ENCODE measurements around the gene CNTROB. TPM values are rescaled to one million over a fixed set of nuclear protein-coding genes. Genes with fewer than 3 reads are reported as not detected.

The CNTROB gene
- total RNA-seq, 1 experiment from 2014 or later, result 39.2 TPM

GRCh38 chr17:7972131-7972785, 40.3 kb downstream of the CNTROB start:
- TF ChIP-seq, protein P1, sequence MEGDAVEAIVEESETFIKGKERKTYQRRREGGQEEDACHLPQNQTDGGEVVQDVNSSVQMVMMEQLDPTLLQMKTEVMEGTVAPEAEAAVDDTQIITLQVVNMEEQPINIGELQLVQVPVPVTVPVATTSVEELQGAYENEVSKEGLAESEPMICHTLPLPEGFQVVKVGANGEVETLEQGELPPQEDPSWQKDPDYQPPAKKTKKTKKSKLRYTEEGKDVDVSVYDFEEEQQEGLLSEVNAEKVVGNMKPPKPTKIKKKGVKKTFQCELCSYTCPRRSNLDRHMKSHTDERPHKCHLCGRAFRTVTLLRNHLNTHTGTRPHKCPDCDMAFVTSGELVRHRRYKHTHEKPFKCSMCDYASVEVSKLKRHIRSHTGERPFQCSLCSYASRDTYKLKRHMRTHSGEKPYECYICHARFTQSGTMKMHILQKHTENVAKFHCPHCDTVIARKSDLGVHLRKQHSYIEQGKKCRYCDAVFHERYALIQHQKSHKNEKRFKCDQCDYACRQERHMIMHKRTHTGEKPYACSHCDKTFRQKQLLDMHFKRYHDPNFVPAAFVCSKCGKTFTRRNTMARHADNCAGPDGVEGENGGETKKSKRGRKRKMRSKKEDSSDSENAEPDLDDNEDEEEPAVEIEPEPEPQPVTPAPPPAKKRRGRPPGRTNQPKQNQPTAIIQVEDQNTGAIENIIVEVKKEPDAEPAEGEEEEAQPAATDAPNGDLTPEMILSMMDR (IDR thresholded peaks at IDR 0.05; ENCODE audit: unreplicated experiment), result no peak
- no peak for DNase-seq (ENCODE audit: unreplicated experiment)
- peaks cover 16% of the 10 kb centered on the region for H3K9me3 Mint-ChIP-seq (ENCODE audit: unreplicated experiment)
- intact Hi-C loops (cut with micrococcal nuclease), result no loop called here
- CTCF ChIA-PET, result interaction anchor here (0.6 to 1.9 kb wide), 11 partner anchors 10 to 590 kb away, joined by 3 to 7 read pairs (median 5); no protein-coding TSS in a partner anchor
- H3K4me3 Mint-ChIP-seq (ENCODE audit: unreplicated experiment), result no peak overlapping the region
- H3K4me1 Mint-ChIP-seq (ENCODE audit: insufficient read depth, unreplicated experiment), result no peaks in the 10 kb centered on the region
- H3K27me3 Mint-ChIP-seq (ENCODE audit: insufficient read depth, unreplicated experiment), result no peaks in the 10 kb centered on the region
- H3K27ac Mint-ChIP-seq (ENCODE audit: low read depth, unreplicated experiment), result no peak overlapping the region
- no TSS peak for BruUV-seq (replicated peaks)
- POLR2A ChIA-PET, result interaction anchor here (0.9 to 1.3 kb wide), 3 partner anchors 16 to 56 kb away, joined by 3 to 5 read pairs (median 3); partner anchors contain the start of gene RNF227
- H3K36me3 Mint-ChIP-seq (ENCODE audit: insufficient read depth, unreplicated experiment), result no peaks in the 10 kb centered on the region

- no TSS peak for BruUV-seq (replicated peaks)
- no peak for DNase-seq (ENCODE audit: unreplicated experiment)
- POLR2A ChIA-PET, result no interaction called here
- TF ChIP-seq, protein P1 (IDR thresholded peaks at IDR 0.05; ENCODE audit: unreplicated experiment), result no peak
- CTCF ChIA-PET, result interaction anchor here (0.7 kb wide), 2 partner anchors 24 to 39 kb away, joined by 3 read pairs; no protein-coding TSS in a partner anchor
- Mint-ChIP-seq H3K27ac (ENCODE audit: low read depth, unreplicated experiment) (no peak overlapping the region), H3K9me3 (ENCODE audit: unreplicated experiment) (peaks cover 16% of the 10 kb centered on the region), H3K36me3 (ENCODE audit: insufficient read depth, unreplicated experiment) (peaks cover 6% of the 10 kb centered on the region), H3K4me3 (ENCODE audit: unreplicated experiment) (no peak overlapping the region), H3K27me3 (ENCODE audit: insufficient read depth, unreplicated experiment) (no peaks in the 10 kb centered on the region), H3K4me1 (ENCODE audit: insufficient read depth, unreplicated experiment) (no peaks in the 10 kb centered on the region)
- intact Hi-C loops (cut with micrococcal nuclease), result no loop called here
Measured at GRCh38 chr17:7974638-7975131, 42.7 kb downstream of the CNTROB start.

DNA sequence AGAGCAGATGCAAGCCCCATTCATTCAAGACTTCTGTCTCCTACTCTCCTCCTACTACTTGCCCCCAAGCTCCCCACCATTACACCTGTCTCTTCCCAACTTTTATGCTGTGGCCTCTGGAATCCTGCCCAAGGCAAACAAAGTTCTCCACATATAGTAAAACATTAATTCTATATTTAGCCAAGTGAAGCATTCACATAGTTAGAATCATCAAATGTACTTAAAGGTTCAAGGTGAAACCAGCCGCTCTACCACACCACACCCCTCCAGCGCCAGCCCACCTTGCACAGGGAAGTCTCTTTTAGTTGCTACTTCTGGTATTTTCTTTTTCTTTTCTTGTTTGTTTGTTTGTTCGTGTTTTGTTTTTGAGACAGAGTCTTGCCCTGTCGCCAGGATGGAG, 45.0 kb downstream of the CNTROB start:
- BruUV-seq (replicated peaks), result no TSS peak
- ChIA-PET CTCF (interaction anchor here (1.9 kb wide), 1 partner anchor 20 kb away, joined by 6 read pairs; no protein-coding TSS in a partner anchor), POLR2A (interaction anchor here (0.7 to 1.2 kb wide), 2 partner anchors 43 to 114 kb away, joined by 3 read pairs; no protein-coding TSS in a partner anchor)
- intact Hi-C loops (cut with micrococcal nuclease), result no loop called here
- no peak overlapping the region for H3K4me3 Mint-ChIP-seq (ENCODE audit: unreplicated experiment)
- DNase-seq (ENCODE audit: unreplicated experiment), result no peak
- H3K27me3 Mint-ChIP-seq (ENCODE audit: insufficient read depth, unreplicated experiment), result no peaks in the 10 kb centered on the region
- peaks cover 16% of the 10 kb centered on the region for H3K9me3 Mint-ChIP-seq (ENCODE audit: unreplicated experiment)
- TF ChIP-seq, protein P1 (IDR thresholded peaks at IDR 0.05; ENCODE audit: unreplicated experiment), result no peak
- H3K36me3 Mint-ChIP-seq (ENCODE audit: insufficient read depth, unreplicated experiment), result peaks cover 6% of the 10 kb centered on the region
- H3K27ac Mint-ChIP-seq (ENCODE audit: low read depth, unreplicated experiment), result no peak overlapping the region
- peaks cover 3% of the 10 kb centered on the region for H3K4me1 Mint-ChIP-seq (ENCODE audit: insufficient read depth, unreplicated experiment)

GRCh38 chr17:7977805-7978204, 45.8 kb downstream of the CNTROB start:
- Mint-ChIP-seq H3K27ac (ENCODE audit: low read depth, unreplicated experiment) (no peak overlapping the region), H3K4me3 (ENCODE audit: unreplicated experiment) (no peak overlapping the region), H3K9me3 (ENCODE audit: unreplicated experiment) (peaks cover 16% of the 10 kb centered on the region), H3K27me3 (ENCODE audit: insufficient read depth, unreplicated experiment) (no peaks in the 10 kb centered on the region), H3K4me1 (ENCODE audit: insufficient read depth, unreplicated experiment) (peaks cover 10% of the 10 kb centered on the region), H3K36me3 (ENCODE audit: insufficient read depth, unreplicated experiment) (peaks cover 6% of the 10 kb centered on the region)
- ChIA-PET POLR2A (interaction anchor here (0.7 kb wide), 1 partner anchor 42 kb away, joined by 3 read pairs; no protein-coding TSS in a partner anchor), CTCF (interaction anchor here (0.9 to 1.9 kb wide), 4 partner anchors 19 to 117 kb away, joined by 3 to 6 read pairs (median 4); no protein-coding TSS in a partner anchor)
- no TSS peak for BruUV-seq (replicated peaks)
- TF ChIP-seq, protein P1 (IDR thresholded peaks at IDR 0.05; ENCODE audit: unreplicated experiment), result no peak
- intact Hi-C loops (cut with micrococcal nuclease), result no loop called here
- DNase-seq (ENCODE audit: unreplicated experiment), result no peak

Measured in MCF 10A (cell line).